PC-3 (cell line): Measurements from ENCODE around the gene EXOC6B. TPM values are rescaled to one million over a fixed set of nuclear protein-coding genes. Genes with fewer than 3 reads are reported as not detected.

Source experiments
- ATAC-seq: fragments of 200-7000 bp; cut with Tn5 transposase; 2 replicates; pipeline ENCODE4 v1.9.1; 2020; ENCODE audit warnings: mild to moderate bottlenecking, moderate library complexity
- BruUV-seq: library from RNA; stranded (reverse); fragments of 400-500 nt; replicated peaks from 2 replicates; lab custom pipeline; 2021; lab: Mats Ljungman, UMichigan
- CTCF ChIA-PET: fragments of 300-600 bp; sonication (Branson Sonifier 250); formaldehyde crosslinking; loops from one replicate; lab custom pipeline; 2022; ENCODE audit warnings: antibody characterized with exemption; lab: Charles Lee
- POLR2A ChIA-PET: fragments of 300-600 bp; sonication (Branson Sonifier 250); formaldehyde crosslinking; loops from one replicate; lab custom pipeline; 2022; ENCODE audit warnings: antibody characterized with exemption; ENCODE audit not compliant: unreplicated experiment; lab: Charles Lee
- DNase-seq: peaks from one replicate; pipeline ENCODE4 v3.0.0-alpha.2; 2015
- H2AFZ ChIP-seq: fragments of 300-600 bp; sonication (generic); 2 replicates; pipeline ENCODE4 v1.6.0; 2016; ENCODE audit warnings: antibody characterized with exemption, low read length
- H3F3A ChIP-seq: fragments of 300-600 bp; sonication (generic); one replicate; pipeline ENCODE4 v1.6.0; 2017; ENCODE audit warnings: antibody characterized with exemption, low read length, control low read depth, mild to moderate bottlenecking; ENCODE audit not compliant: unreplicated experiment
- H3K27ac ChIP-seq: fragments of 300-600 bp; sonication (generic); 2 replicates; pipeline ENCODE4 v1.5.1; 2016; ENCODE audit warnings: mild to moderate bottlenecking, low read length
- H3K27me3 ChIP-seq: fragments of 300-600 bp; sonication (generic); 2 replicates; pipeline ENCODE4 v1.6.1; 2016; ENCODE audit warnings: low read length, mixed read lengths
- H3K36me3 ChIP-seq: fragments of 300-600 bp; sonication (generic); 2 replicates; pipeline ENCODE4 v1.6.1; 2016; ENCODE audit warnings: low read depth, mixed run types, low read length, mixed read lengths
- H3K4me1 ChIP-seq: fragments of 300-600 bp; sonication (generic); 2 replicates; pipeline ENCODE4 v1.5.1; 2016; ENCODE audit warnings: low read length; ENCODE audit not compliant: insufficient read depth
- H3K4me2 ChIP-seq: fragments of 300-600 bp; sonication (generic); 2 replicates; pipeline ENCODE4 v1.6.0; 2016; ENCODE audit warnings: low read length
- H3K4me3 ChIP-seq: fragments of 300-600 bp; sonication (generic); 2 replicates; pipeline ENCODE4 v1.5.1; 2016; ENCODE audit warnings: mild to moderate bottlenecking, low read length, mixed read lengths
- H3K79me2 ChIP-seq: fragments of 300-600 bp; sonication (generic); 2 replicates; pipeline ENCODE4 v1.6.1; 2017; ENCODE audit warnings: low read length, mixed read lengths
- H3K9ac ChIP-seq: fragments of 300-600 bp; sonication (generic); 2 replicates; pipeline ENCODE4 v1.6.0; 2016; ENCODE audit warnings: mild to moderate bottlenecking, low read length
- H3K9me2 ChIP-seq: fragments of 300-600 bp; sonication (generic); replicated peaks from 2 replicates; pipeline ENCODE4 v1.6.1; 2016; ENCODE audit warnings: mixed run types, low read length, mixed read lengths
- H3K9me3 ChIP-seq: fragments of 300-600 bp; sonication (generic); 2 replicates; pipeline ENCODE4 v1.6.1; 2016; ENCODE audit warnings: low read length, mixed read lengths
- H4K20me1 ChIP-seq: fragments of 300-600 bp; sonication (generic); 2 replicates; pipeline ENCODE4 v1.6.1; 2016; ENCODE audit warnings: low read length, mixed read lengths
- CTCF ChIP-seq: fragments of 300-600 bp; sonication (generic); conservative IDR thresholded peaks from 2 replicates; pipeline ENCODE4 v1.5.1; 2017; ENCODE audit warnings: antibody characterized with exemption, low read depth, mild to moderate bottlenecking, low read length
- EZH2 ChIP-seq: fragments of 300-600 bp; sonication (generic); IDR thresholded peaks from one replicate; pipeline ENCODE4 v1.6.1; 2017; ENCODE audit warnings: antibody characterized with exemption, mild to moderate bottlenecking, low read length; ENCODE audit not compliant: unreplicated experiment
- EZH2phosphoT487 ChIP-seq: fragments of 300-600 bp; sonication (generic); IDR thresholded peaks from 2 replicates; pipeline ENCODE4 v1.6.1; 2018; ENCODE audit warnings: mild to moderate bottlenecking, antibody characterized with exemption, low read length, borderline replicate concordance
- intact Hi-C: fragments of 100-400 bp; cut with micrococcal nuclease; formaldehyde crosslinking; loops from 2 replicates; pipeline ENCODE4 v1.9.0; 2023
- total RNA-seq: library from RNA; depleted of rRNA; stranded (reverse); fragments of >200 nt; gene quantifications from 2 replicates; pipeline ENCODE4 v1.2.3, GENCODE V29; 2014

The EXOC6B gene
- total RNA-seq, 1 experiment from 2014 or later, result 13.9 TPM

GRCh38 chr2:72442270-72442669 lies 383.6 kb downstream of the EXOC6B start:
- no peaks in the 10 kb centered on the region for H3K9me2 ChIP-seq
- H3K4me1 ChIP-seq, result no peaks in the 10 kb centered on the region
- no peaks in the 10 kb centered on the region for H3K9me3 ChIP-seq
- H3K27ac ChIP-seq, result no peak overlapping the region
- no peaks in the 10 kb centered on the region for H3K79me2 ChIP-seq
- DNase-seq, result no peak
- H3K36me3 ChIP-seq, result no peaks in the 10 kb centered on the region
- ChIA-PET CTCF (no interaction called here), POLR2A (no interaction called here)
- H4K20me1 ChIP-seq, result 0 out of 2 replicates have a peak, but pooled peaks cover 3% of the 10 kb centered on the region
- H3F3A ChIP-seq, result no peaks in the 10 kb centered on the region
- H3K9ac ChIP-seq, result no peak overlapping the region
- no peak overlapping the region for H3K4me3 ChIP-seq
- ATAC-seq, result no peak
- H3K4me2 ChIP-seq, result no peak overlapping the region
- H2AFZ ChIP-seq, result no peak overlapping the region
- intact Hi-C loops, result no loop called here
- H3K27me3 ChIP-seq, result no peaks in the 10 kb centered on the region
- TF ChIP-seq CTCF, result no peak
- TF ChIP-seq EZH2phosphoT487, result no peak
- TF ChIP-seq EZH2, result no peak
- BruUV-seq, result no TSS peak

GRCh38 chr2:72439892-72440291 lies 385.9 kb downstream of the EXOC6B start:
- H3F3A ChIP-seq, result no peaks in the 10 kb centered on the region
- TF ChIP-seq EZH2 (no peak), CTCF (no peak), EZH2phosphoT487 (no peak)
- no peak for ATAC-seq
- no peak for DNase-seq
- intact Hi-C loops, result no loop called here
- H3K4me1 ChIP-seq, result no peaks in the 10 kb centered on the region
- no peak overlapping the region for H2AFZ ChIP-seq
- H3K4me2 ChIP-seq, result no peak overlapping the region
- H3K27me3 ChIP-seq, result no peaks in the 10 kb centered on the region
- no peaks in the 10 kb centered on the region for H3K36me3 ChIP-seq
- no peaks in the 10 kb centered on the region for H3K79me2 ChIP-seq
- no TSS peak for BruUV-seq
- no peak overlapping the region for H3K9ac ChIP-seq
- no peaks in the 10 kb centered on the region for H3K9me3 ChIP-seq
- H3K27ac ChIP-seq, result no peak overlapping the region
- no peaks in the 10 kb centered on the region for H3K9me2 ChIP-seq
- ChIA-PET CTCF (no interaction called here), POLR2A (no interaction called here)
- 0 out of 2 replicates have a peak, but pooled peaks cover 3% of the 10 kb centered on the region for H4K20me1 ChIP-seq
- no peak overlapping the region for H3K4me3 ChIP-seq

DNA sequence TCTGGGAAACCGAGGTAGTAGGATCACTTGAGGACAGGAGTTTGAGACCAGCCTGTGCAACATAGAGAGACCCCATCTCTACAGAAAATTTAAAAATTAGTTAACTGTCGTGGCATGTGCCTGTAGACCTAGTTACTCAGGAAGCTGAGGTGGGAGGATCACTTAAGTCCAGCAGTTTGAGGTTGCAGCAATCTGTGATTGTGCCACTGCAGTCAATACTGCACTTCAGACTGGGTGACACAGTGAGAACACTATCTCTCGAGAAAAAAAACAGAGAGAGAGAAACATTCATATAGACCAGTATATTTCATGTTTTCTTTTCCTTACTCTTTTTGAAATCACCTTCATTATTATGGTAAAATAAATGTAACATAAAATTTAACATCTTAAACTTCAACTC lies 387.5 kb downstream of the EXOC6B start:
- Histone ChIP-seq H3K9ac (no peak overlapping the region), H3K36me3 (no peaks in the 10 kb centered on the region), H3K27ac (no peak overlapping the region), H3K9me2 (no peaks in the 10 kb centered on the region), H3K4me1 (no peaks in the 10 kb centered on the region), H4K20me1 (0 out of 2 replicates have a peak, but pooled peaks cover 3% of the 10 kb centered on the region), H2AFZ (no peak overlapping the region), H3K4me2 (no peak overlapping the region), H3F3A (no peaks in the 10 kb centered on the region), H3K4me3 (no peak overlapping the region), H3K9me3 (no peaks in the 10 kb centered on the region), H3K27me3 (no peaks in the 10 kb centered on the region), H3K79me2 (no peaks in the 10 kb centered on the region)
- intact Hi-C loops, result no loop called here
- no TSS peak for BruUV-seq
- CTCF ChIA-PET, result no interaction called here
- POLR2A ChIA-PET, result no interaction called here
- ATAC-seq (no peak), DNase-seq (no peak)
- TF ChIP-seq CTCF (no peak), EZH2phosphoT487 (no peak), EZH2 (no peak)
